ENCODE data around the gene TBC1D14. TPM values are rescaled to one million over a fixed set of nuclear protein-coding genes. Genes with fewer than 3 reads are reported as not detected.

Gene TBC1D14
- total and polyA plus RNA-seq, 2 of the 8 experiments (the other 6 are each of a cell fraction or from before 2014, with no cell fraction given): 45.6 to 48.2 TPM

DNA sequence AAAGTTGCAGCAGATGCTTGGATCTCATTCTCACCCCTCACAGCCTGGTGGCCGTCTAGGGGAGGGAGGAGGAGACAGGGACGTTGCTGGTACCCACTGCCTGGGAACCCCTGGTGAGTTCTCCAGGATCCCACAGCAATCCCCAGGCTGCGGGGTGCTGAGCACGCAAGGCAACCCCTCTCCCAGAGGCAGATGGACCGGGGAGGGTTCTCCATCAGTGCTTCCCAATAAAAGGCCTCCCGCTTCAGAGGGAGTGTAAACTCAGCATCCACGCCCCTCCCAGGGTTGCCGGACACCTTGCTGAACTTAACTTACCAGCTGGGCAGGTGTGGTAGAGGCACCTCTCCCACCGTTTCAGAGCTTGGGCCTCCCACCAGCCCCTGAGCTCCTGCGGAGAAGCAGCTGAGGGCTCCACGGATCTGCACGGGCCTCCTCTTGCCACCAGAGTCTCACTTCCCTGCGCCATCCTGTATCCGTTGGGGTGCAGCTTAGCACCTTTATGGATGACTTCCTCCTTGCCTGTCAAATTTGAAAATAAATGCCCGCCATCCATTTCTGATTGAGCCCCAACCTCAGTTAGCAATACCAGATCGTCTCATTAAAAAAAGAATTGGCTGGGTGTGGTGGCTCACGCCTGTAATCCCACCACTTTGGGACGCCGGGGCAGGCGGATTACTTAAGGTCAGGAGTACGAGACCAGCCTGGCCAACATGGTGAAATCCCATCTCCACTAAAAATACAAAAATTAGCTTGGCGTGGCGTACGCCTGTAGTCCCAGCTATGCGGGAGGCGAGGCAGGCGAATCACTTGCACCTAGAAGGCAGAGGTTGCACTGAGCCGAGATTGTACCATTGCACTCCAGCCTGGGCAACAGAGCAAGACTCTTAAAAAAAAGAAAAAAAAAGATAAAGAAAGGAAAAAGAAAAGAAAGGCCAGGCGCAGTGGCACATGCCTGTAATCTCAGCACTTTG, 14.8 kb upstream of the TBC1D14 start (continued):
- TF ChIP-seq SIX5 (IDR thresholded peaks at IDR 0.05; ENCODE audit: low read depth, low read length) (no peak), TAF7 (optimal IDR thresholded peaks at IDR 0.05; ENCODE audit: borderline replicate concordance, low read depth, low read length) (no peak), ZNF274 (IDR thresholded peaks at IDR 0.05; ENCODE audit: borderline replicate concordance, extremely low read depth, low read length) (no peak), CBX8 (IDR thresholded peaks at IDR 0.05; ENCODE audit: borderline replicate concordance, low read depth, low read length) (no peak), POLR2A (IDR thresholded peaks at IDR 0.05; ENCODE audit: control extremely low read depth in 1 of 2, low read depth in 2 of 2, low read length in 2 of 2) (no peak)
